Cardiac muscle cell (in vitro differentiated cells and primary cell): ENCODE data around the gene SSPN. TPM values are rescaled to one million over a fixed set of nuclear protein-coding genes. Genes with fewer than 3 reads are reported as not detected.

Source experiments
- DNase-seq, 2 donors: peaks; one replicate each; pipeline versions ENCODE4 v3.0.0 to v3.0.0-alpha.2; 2010 to 2017; ENCODE audit warnings: low read depth in 1 of 2, low spot score in 1 of 2
- H3K27ac ChIP-seq: fragments of 200-600 bp; sonication (generic); 2 replicates; pipeline ENCODE4 v1.5.1; 2016
- H3K27me3 ChIP-seq: fragments of 200-600 bp; sonication (generic); 2 replicates; pipeline ENCODE4 v1.6.0; 2016; ENCODE audit warnings: control low read depth
- H3K36me3 ChIP-seq: fragments of 200-600 bp; sonication (generic); 2 replicates; pipeline ENCODE4 v1.5.1; 2016; ENCODE audit warnings: control low read depth
- H3K4me1 ChIP-seq: fragments of 200-600 bp; sonication (generic); 2 replicates; pipeline ENCODE4 v1.8.1; 2017; ENCODE audit warnings: low read depth, mild to moderate bottlenecking, mixed run types
- H3K4me3 ChIP-seq: fragments of 200-600 bp; sonication (generic); 2 replicates; pipeline ENCODE4 v1.5.1; 2016; ENCODE audit warnings: mild to moderate bottlenecking
- H3K9me3 ChIP-seq: fragments of 200-600 bp; sonication (generic); 2 replicates; pipeline ENCODE4 v1.5.1; 2017; ENCODE audit warnings: low read depth, mild to moderate bottlenecking, control low read depth
- polyA plus RNA-seq: library from polyadenylated mRNA; unstranded; fragments of >200 nt; fragmentation: Nextera tagmentation; extraction: Ambion mirVana; gene quantifications from 2 replicates; pipeline ENCODE4 v1.2.1, GENCODE V29; 2016
- total RNA-seq: library from RNA; depleted of rRNA; stranded (reverse); fragments of >200 nt; gene quantifications from 2 replicates; pipeline ENCODE4 v1.2.3, GENCODE V29; 2016
- TF ChIP-seq, protein P1 (sequence below): IDR thresholded peaks from 2 replicates; pipeline ENCODE4 v1.5.1; 2012; ENCODE audit warnings: low read depth, mild to moderate bottlenecking, low read length

Gene SSPN
- total and polyA plus RNA-seq, 2 experiments from 2014 or later: 3.5 to 4.0 TPM

GRCh38 chr12:26195641-26196420 lies 458 bp downstream of the SSPN start:
- peak; percentile 48 to 59 for DNase-seq
- Histone ChIP-seq H3K9me3 (no peaks in the 10 kb centered on the region), H3K27ac (no peak overlapping the region), H3K4me3 (peak overlapping the region; percentile 38), H3K27me3 (peaks cover 69% of the 10 kb centered on the region), H3K36me3 (no peaks in the 10 kb centered on the region), H3K4me1 (no peaks in the 10 kb centered on the region)
- TF ChIP-seq, protein P1, sequence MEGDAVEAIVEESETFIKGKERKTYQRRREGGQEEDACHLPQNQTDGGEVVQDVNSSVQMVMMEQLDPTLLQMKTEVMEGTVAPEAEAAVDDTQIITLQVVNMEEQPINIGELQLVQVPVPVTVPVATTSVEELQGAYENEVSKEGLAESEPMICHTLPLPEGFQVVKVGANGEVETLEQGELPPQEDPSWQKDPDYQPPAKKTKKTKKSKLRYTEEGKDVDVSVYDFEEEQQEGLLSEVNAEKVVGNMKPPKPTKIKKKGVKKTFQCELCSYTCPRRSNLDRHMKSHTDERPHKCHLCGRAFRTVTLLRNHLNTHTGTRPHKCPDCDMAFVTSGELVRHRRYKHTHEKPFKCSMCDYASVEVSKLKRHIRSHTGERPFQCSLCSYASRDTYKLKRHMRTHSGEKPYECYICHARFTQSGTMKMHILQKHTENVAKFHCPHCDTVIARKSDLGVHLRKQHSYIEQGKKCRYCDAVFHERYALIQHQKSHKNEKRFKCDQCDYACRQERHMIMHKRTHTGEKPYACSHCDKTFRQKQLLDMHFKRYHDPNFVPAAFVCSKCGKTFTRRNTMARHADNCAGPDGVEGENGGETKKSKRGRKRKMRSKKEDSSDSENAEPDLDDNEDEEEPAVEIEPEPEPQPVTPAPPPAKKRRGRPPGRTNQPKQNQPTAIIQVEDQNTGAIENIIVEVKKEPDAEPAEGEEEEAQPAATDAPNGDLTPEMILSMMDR: peak; percentile 6

DNA sequence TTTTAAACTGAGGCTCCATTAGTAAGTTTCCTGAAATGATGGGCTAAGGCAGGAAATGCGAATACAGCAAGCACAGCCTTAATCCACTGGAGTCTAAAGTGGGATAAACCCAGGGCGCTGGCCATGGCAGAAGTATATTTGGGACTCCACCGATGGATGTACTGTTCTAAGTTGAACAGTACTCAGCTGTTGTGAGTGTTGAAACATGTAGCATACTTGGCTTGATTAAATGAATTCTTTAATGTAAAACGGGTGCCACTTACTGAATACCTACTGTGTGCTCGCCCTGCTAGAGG lies 996 bp downstream of the SSPN start:
- peaks cover 69% of the 10 kb centered on the region for H3K27me3 ChIP-seq
- H3K27ac ChIP-seq: no peak overlapping the region

GRCh38 chr12:26197832-26198231 lies 2.5 kb downstream of the SSPN start:
- no peak overlapping the region for H3K27ac ChIP-seq
- DNase-seq: no peak
- no peak overlapping the region for H3K4me3 ChIP-seq

More for the DNA sequence above, 996 bp downstream of the SSPN start:
- Histone ChIP-seq H3K36me3 (no peaks in the 10 kb centered on the region), H3K4me3 (peak overlapping the region; percentile 38), H3K9me3 (no peaks in the 10 kb centered on the region), H3K4me1 (no peaks in the 10 kb centered on the region)
- TF ChIP-seq, protein P1: no peak
- DNase-seq: peak in 1 of 2 donors; percentile 44

GRCh38 chr12:26198742-26199141 lies 3.4 kb downstream of the SSPN start:
- Histone ChIP-seq H3K4me1 (no peaks in the 10 kb centered on the region), H3K36me3 (no peaks in the 10 kb centered on the region), H3K4me3 (no peak overlapping the region), H3K27ac (no peak overlapping the region), H3K27me3 (peaks cover 66% of the 10 kb centered on the region), H3K9me3 (no peaks in the 10 kb centered on the region)
- DNase-seq: peak in 1 of 2 donors; percentile 51
- TF ChIP-seq, protein P1: no peak

More at GRCh38 chr12:26197832-26198231, 2.5 kb downstream of the SSPN start:
- Histone ChIP-seq H3K4me1 (no peaks in the 10 kb centered on the region), H3K27me3 (peaks cover 72% of the 10 kb centered on the region), H3K9me3 (no peaks in the 10 kb centered on the region), H3K36me3 (no peaks in the 10 kb centered on the region)
- TF ChIP-seq, protein P1: no peak

GRCh38 chr12:26203167-26203780 lies 7.9 kb downstream of the SSPN start:
- H3K27me3 ChIP-seq: peaks cover 43% of the 10 kb centered on the region
- H3K36me3 ChIP-seq: no peaks in the 10 kb centered on the region
- H3K4me1 ChIP-seq: no peaks in the 10 kb centered on the region
- DNase-seq: no peak
- no peak overlapping the region for H3K27ac ChIP-seq
- no peak overlapping the region for H3K4me3 ChIP-seq
- H3K9me3 ChIP-seq: no peaks in the 10 kb centered on the region
- TF ChIP-seq, protein P1: no peak
